Fibroblast of lung (primary cell): ENCODE data around the gene LRCH3. TPM values are rescaled to one million over a fixed set of nuclear protein-coding genes. Genes with fewer than 3 reads are reported as not detected.

Experiments
- DNase-seq, 2 donors: peaks; one replicate each; pipeline versions ENCODE4 v3.0.0 to v3.0.0-alpha.2; 2010; ENCODE audit warnings: low read depth in 2 of 2
- H2AFZ ChIP-seq: 2 replicates; pipeline ENCODE4 v1.5.1; 2012; ENCODE audit warnings: low read length, control low read depth, inconsistent platforms
- H3K27ac ChIP-seq: 2 replicates; pipeline ENCODE4 v1.5.1; 2011; ENCODE audit warnings: low read length, control low read depth; ENCODE audit not compliant: insufficient read depth
- H3K27me3 ChIP-seq: 2 replicates; pipeline ENCODE4 v1.5.1; 2011; ENCODE audit warnings: mild to moderate bottlenecking, low read length; ENCODE audit not compliant: control insufficient read depth, insufficient read depth
- H3K36me3 ChIP-seq: 2 replicates; pipeline ENCODE4 v1.5.1; 2011; ENCODE audit warnings: low read length; ENCODE audit not compliant: control insufficient read depth, insufficient read depth
- H3K4me1 ChIP-seq: 2 replicates; pipeline ENCODE4 v1.5.1; 2011; ENCODE audit warnings: low read length; ENCODE audit not compliant: control insufficient read depth, insufficient read depth; ENCODE audit errors: extremely low read depth
- H3K4me2 ChIP-seq: 2 replicates; pipeline ENCODE4 v1.5.1; 2011; ENCODE audit warnings: low read length, control low read depth; ENCODE audit not compliant: insufficient read depth; ENCODE audit errors: extremely low read depth
- H3K4me3 ChIP-seq, 4 experiments: fragments of 200-600 bp in 1 of 4; sonication (generic) in 1 of 4; replicated peaks in 1 of 4; 2 replicates each; pipeline ENCODE4 v1.5.1; 2011 to 2016; ENCODE audit warnings: low read length in 4 of 4, low read depth in 3 of 4, mild to moderate bottlenecking in 3 of 4, control low read depth in 2 of 4, inconsistent platforms in 1 of 4, mixed read lengths in 1 of 4; ENCODE audit not compliant: insufficient read depth in 1 of 4; ENCODE audit errors: control extremely low read depth in 1 of 4
- H3K79me2 ChIP-seq: 2 replicates; pipeline ENCODE4 v1.5.1; 2012; ENCODE audit warnings: mild to moderate bottlenecking, low read length, inconsistent platforms; ENCODE audit not compliant: control insufficient read depth, insufficient read depth
- H3K9ac ChIP-seq: 2 replicates; pipeline ENCODE4 v1.5.1; 2011; ENCODE audit warnings: mild to moderate bottlenecking, low read length, control low read depth; ENCODE audit not compliant: insufficient read depth
- H3K9me3 ChIP-seq: 2 replicates; pipeline ENCODE4 v1.5.1; 2012; ENCODE audit warnings: low read depth, low read length; ENCODE audit not compliant: control insufficient read depth, insufficient read depth
- H4K20me1 ChIP-seq: 2 replicates; pipeline ENCODE4 v1.5.1; 2011; ENCODE audit warnings: low read length; ENCODE audit not compliant: control insufficient read depth, insufficient read depth; ENCODE audit errors: extremely low read depth
- EZH2 ChIP-seq: IDR thresholded peaks from 2 replicates; pipeline ENCODE4 v1.5.1; 2012; ENCODE audit warnings: low read length, control low read depth, mild to moderate bottlenecking; ENCODE audit errors: missing control alignments
- polyA plus RNA-seq, 2 donors: library from polyadenylated mRNA; depleted of rRNA in 1 of 2; stranded (reverse) in 1 of 2; unstranded in 1 of 2; fragments of >200 nt; gene quantifications; 2 replicates each; pipeline ENCODE4 v1.2.1, GENCODE V29; 2011 to 2012; ENCODE audit warnings: missing spikeins in 1 of 2
- total RNA-seq: library from RNA; depleted of rRNA; stranded (reverse); fragments of >200 nt; gene quantifications from 2 replicates; pipeline ENCODE4 v1.2.1, GENCODE V29; 2014
- TF ChIP-seq, protein P1 (sequence below), 2 donors: IDR thresholded peaks in 1 of 2; conservative IDR thresholded peaks in 1 of 2; 1 replicate in 1 of 2; 2 replicates in 1 of 2; pipeline ENCODE4 v1.5.1; 2011 to 2012; ENCODE audit warnings: low read length in 2 of 2, control low read depth in 1 of 2, inconsistent platforms in 1 of 2, low read depth in 1 of 2, mild to moderate bottlenecking in 1 of 2

The LRCH3 gene
- total and polyA plus RNA-seq, 2 donors (not counting 1 experiment from before 2014, with no cell fraction given): 42.9 to 87.2 TPM

DNA sequence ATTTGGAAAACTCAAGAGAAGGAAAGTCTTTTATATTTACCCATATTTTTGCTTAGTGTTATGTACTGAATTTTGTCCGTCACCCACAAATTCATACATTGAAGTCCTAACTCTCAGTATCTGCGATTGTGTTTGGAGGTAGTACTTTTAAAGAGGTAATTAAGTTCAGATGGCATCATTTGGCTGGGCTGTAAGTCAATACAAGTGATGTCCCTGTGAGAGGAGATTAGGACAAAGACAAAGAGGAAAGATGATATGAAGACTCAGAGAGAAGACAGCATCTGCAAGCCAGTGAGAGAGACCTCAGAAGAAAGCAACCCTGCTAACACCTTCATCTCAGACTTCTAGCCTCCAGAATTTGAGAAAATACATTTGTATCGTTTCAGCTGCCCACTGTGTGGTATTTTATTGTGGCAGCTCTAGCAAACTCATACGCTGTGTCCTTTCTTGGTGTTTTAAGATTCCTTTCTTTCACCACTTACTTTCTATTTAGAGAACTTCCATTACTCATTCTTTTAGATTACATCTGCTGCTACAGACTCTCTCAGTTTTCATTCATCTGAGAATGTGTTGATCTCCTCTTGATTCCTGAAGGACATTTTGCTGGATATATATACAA is 17.0 kb downstream of the LRCH3 start:
- H3K9me3 ChIP-seq: no peaks in the 10 kb centered on the region
- no peak overlapping the region for H2AFZ ChIP-seq
- H3K36me3 ChIP-seq: no peaks in the 10 kb centered on the region
- DNase-seq: peak in 1 of 2 donors; percentile 62
- no peaks in the 10 kb centered on the region for H3K27me3 ChIP-seq
- TF ChIP-seq EZH2: no peak
- TF ChIP-seq, protein P1, sequence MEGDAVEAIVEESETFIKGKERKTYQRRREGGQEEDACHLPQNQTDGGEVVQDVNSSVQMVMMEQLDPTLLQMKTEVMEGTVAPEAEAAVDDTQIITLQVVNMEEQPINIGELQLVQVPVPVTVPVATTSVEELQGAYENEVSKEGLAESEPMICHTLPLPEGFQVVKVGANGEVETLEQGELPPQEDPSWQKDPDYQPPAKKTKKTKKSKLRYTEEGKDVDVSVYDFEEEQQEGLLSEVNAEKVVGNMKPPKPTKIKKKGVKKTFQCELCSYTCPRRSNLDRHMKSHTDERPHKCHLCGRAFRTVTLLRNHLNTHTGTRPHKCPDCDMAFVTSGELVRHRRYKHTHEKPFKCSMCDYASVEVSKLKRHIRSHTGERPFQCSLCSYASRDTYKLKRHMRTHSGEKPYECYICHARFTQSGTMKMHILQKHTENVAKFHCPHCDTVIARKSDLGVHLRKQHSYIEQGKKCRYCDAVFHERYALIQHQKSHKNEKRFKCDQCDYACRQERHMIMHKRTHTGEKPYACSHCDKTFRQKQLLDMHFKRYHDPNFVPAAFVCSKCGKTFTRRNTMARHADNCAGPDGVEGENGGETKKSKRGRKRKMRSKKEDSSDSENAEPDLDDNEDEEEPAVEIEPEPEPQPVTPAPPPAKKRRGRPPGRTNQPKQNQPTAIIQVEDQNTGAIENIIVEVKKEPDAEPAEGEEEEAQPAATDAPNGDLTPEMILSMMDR (conservative IDR thresholded peaks at IDR 0.05 in 1 of 2, IDR thresholded peaks at IDR 0.05 in 1 of 2; ENCODE audit: low read depth in 1 of 2, low read length in 2 of 2): no peak
- H3K9ac ChIP-seq: no peak overlapping the region
- peaks cover 68% of the 10 kb centered on the region for H3K79me2 ChIP-seq
- peak overlapping the region; percentile 17 for H3K27ac ChIP-seq
- H3K4me3 ChIP-seq: no peak overlapping the region
- no peaks in the 10 kb centered on the region for H4K20me1 ChIP-seq
- peaks cover 11% of the 10 kb centered on the region for H3K4me1 ChIP-seq
- peak overlapping the region; percentile 48 for H3K4me2 ChIP-seq

DNA sequence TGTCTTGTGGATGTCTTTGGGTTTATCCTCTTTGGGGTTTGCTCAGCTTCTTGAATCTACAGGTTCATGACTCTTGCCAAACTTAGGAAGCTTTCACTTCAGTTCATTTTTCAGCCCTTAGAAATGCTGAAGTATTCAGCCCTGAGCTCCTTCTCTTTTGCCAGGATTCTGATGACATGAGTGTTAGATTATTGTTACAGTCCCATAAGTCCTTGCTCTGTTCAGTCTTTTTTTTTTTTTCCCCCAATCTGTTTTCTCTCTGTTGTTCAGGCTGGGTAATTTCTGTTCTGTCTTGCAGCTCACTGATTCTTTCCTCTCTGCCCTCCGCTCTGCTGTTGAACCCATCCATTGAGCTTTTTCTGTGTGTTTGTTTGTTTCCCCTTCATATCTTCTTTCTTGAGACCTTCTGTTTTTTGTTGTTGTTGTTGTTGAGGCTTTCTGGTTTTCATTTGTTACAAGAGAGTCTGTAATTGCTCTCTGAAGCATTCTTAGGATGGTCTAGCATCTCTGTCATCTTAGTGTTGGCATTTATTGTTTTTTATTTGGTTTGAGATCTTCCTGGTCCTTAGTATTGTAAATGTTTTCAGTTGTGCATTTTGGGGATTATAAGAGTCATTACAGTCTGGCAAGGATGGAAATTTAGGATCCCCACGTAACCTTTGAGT is 18.4 kb downstream of the LRCH3 start:
- H3K27ac ChIP-seq: peak overlapping the region; percentile 17
- no peak overlapping the region for H3K9ac ChIP-seq
- DNase-seq: peak; percentile 66 to 84
- no peaks in the 10 kb centered on the region for H3K36me3 ChIP-seq
- H2AFZ ChIP-seq: no peak overlapping the region
- H4K20me1 ChIP-seq: no peaks in the 10 kb centered on the region
- H3K4me1 ChIP-seq: peaks cover 11% of the 10 kb centered on the region
- H3K4me3 ChIP-seq: peak overlapping the region in 1 of 4 experiments; percentile 20
- H3K27me3 ChIP-seq: no peaks in the 10 kb centered on the region
- no peaks in the 10 kb centered on the region for H3K9me3 ChIP-seq
- peak overlapping the region; percentile 48 for H3K4me2 ChIP-seq
- TF ChIP-seq, protein P1 (conservative IDR thresholded peaks at IDR 0.05 in 1 of 2, IDR thresholded peaks at IDR 0.05 in 1 of 2; ENCODE audit: low read depth in 1 of 2, low read length in 2 of 2): no peak
- no peak for TF ChIP-seq EZH2
- peaks cover 63% of the 10 kb centered on the region for H3K79me2 ChIP-seq

DNA sequence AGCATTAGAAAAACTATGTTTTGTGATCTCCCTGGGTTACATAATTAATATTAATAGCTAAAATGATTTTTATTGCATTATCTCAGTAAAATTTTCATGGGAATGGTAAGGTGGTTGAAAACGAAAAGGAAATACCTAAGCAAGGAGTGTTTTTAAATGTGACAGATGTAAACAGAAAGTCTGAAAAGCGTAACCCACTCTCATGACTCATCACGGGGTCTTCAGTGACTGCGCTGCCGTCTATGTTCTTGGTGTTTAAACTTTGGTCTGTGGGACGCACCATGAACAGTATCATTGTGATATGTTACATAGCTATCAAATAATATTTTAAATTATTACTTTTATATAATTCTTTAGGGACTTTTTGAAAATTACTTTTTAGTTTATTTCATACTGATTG is 19.8 kb downstream of the LRCH3 start:
- Histone ChIP-seq H3K79me2 (peaks cover 63% of the 10 kb centered on the region), H3K36me3 (no peaks in the 10 kb centered on the region), H3K27me3 (no peaks in the 10 kb centered on the region), H2AFZ (no peak overlapping the region), H3K4me2 (no peak overlapping the region), H3K4me3 (no peak overlapping the region), H3K9ac (no peak overlapping the region), H3K9me3 (no peaks in the 10 kb centered on the region), H3K4me1 (peaks cover 11% of the 10 kb centered on the region), H4K20me1 (no peaks in the 10 kb centered on the region), H3K27ac (no peak overlapping the region)
- no peak for TF ChIP-seq EZH2
- TF ChIP-seq, protein P1 (conservative IDR thresholded peaks at IDR 0.05 in 1 of 2, IDR thresholded peaks at IDR 0.05 in 1 of 2; ENCODE audit: low read depth in 1 of 2, low read length in 2 of 2): no peak
- DNase-seq: peak in 1 of 2 donors; percentile 58
